GM18519 (cell line): ENCODE measurements around the gene RET.
"Not testable (repeated sequence)": the region's sequence is repeated elsewhere in the genome, so short reads cannot be mapped to it uniquely, and the experiment has no call there.

ENCODE experiments used
- ATAC-seq: cut with Tn5 transposase; IDR thresholded peaks from one replicate; pipeline ENCODE4 v1.9.1; 2021; ENCODE audit warnings: mild to moderate bottlenecking, moderate library complexity; ENCODE audit not compliant: unreplicated experiment, low FRiP score

Gene RET

DNA sequence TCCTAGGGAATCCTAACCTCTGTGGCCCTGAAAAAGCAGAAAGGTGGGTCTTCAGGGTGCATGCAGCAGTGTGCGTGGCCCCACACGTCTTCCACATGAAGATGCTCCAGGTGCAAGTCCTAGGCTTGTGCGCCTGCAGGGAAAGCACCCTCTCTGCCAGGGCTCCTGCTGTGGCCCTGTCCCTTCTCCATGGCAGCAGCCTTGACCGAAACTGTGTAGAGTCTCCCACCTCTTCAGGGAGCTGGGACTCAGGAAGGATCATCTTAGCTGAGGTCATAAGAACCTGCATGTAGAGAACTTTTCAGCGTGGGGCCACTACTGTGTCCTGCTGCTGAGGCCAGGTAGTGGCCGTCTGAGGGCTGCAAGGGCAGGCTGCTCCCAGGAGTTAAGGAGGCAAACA lies 55.0 kb downstream of the RET start:
- no peak for ATAC-seq

DNA sequence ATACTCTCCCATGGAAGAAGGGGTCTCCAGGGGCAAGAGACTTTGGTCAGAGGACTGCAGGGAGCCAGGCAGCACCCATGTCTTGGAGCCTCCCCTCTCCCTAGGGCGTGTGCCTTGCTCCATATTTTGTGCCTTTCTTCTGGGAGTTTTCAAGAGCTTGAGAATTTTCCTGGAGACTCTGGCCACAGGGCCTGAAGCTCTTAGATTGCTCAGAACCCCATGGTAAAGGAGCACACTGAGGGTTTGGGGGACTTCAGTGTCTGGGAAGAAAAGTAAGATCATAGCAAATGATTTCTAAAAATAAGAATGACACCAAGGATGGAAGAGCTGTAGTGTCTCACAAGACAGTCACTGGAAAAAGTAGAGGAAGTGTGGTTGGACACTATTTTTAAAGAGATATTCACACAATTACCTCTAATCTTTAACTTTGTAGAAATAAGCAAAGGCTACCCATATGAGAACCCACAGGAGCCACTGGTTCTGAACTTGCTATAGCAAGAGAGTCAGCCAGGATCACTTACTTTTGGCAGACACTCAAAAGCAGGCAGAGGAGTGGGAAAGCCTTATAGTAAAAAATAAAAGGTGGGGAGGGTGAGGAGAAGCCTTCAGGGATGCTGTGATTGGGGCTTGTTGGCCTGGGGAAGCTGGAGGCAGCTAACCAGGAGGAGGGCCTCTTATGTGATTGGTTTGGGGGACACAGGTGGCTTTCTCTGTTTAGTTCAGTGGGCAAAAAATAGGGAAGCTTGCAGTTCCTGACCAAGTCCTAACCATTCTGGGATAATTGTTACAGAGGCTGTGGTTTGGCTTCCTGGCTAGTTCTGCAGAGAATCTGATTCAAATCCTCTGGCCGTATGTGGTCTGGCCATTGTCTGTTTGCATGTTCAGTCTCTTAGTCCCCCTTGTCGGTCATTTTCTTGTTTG lies 56.3 kb downstream of the RET start:
- ATAC-seq, result no peak

DNA sequence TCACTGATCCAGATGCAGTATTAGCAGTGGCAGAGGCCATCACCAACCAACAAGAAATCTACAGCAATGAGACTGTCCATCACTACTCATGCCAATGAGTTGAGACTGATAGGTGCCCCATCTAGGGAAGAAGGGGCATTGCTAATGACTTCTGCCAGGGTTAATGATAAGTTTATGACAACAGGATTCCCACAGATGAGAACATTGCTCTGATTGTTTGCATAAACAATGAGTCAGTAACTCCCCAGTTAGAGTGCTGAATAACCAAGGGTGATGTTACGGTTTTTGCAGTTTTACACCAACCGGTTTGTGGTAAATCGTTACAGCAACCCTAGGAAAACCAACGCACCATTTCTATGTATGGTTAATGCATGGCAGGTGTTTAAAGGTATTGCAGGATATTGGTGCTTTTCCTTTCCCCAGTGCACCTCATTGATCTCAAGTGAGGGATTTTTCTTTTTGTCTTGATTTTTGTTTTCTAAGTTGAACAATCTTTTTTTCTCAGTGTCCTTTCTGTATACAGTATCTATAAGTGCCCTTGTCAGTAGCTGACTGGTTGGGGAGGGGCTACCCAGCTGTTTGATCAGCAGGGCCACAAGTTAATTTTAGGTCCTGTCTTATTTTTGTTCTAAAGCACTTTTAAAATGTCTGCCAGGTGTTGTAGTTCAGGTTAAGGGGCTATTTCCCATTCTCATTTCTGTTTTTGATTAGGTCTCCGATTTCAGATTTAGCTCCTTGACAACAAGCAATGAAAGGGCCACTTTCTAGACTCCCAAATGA lies 57.4 kb downstream of the RET start:
- no peak for ATAC-seq

DNA sequence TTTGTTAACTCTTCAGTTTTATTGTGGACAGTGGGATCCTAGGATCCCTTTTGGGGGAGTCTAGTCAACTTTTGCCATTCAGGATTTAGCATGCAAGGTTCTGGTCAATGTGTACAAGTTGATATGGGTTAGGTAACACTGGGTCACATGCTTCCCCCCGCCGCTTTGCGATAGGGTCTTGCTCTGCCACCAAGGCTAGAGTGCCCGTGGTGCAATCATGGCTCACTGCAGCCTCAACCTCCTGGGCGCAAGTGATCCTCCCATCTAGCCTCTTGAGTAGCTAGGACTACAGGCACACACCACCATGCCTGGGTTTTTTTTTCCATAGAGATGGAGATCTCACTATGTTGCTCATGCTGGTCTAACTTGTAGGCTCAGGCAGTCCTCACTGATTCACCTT lies 58.2 kb downstream of the RET start:
- no peak for ATAC-seq

DNA sequence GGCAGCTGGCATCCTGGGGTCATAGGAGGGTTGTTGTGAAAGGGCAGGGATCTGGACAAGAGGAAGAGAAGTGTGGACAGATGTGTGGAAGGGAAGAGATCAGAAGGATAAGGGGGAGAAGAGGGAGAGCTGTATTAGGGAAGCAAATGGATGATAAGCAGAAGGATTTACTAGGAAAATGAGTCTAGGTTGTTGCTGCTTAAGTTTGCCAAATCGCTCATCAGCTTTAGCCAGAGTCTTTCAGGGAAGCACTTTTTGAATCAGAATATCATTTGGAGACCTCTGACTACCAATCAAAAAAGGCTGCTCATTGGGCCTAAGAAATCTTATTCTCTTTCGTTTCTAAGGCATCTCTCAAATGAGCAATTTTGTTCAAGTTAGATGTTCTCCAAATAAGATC lies 58.8 kb downstream of the RET start:
- ATAC-seq, result no peak

DNA sequence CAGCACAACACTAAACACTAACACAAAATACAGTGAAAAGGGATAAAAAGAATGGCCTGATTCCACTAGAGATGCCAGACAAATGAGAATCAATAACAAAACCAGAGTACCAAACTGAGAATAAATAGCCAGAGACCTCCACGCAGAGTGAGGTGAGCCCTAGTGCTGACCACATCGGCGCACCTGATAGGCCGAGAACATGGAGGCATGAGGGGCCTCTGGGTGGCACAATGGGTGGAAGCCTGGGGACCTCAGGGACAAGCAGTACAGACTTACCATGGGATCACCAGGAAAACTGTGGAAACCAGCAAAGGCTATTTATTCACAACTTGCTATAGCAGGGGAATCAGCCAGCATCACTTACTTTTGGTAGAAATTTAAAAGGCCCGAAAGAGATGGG lies 59.6 kb downstream of the RET start:
- ATAC-seq, result no peak

DNA sequence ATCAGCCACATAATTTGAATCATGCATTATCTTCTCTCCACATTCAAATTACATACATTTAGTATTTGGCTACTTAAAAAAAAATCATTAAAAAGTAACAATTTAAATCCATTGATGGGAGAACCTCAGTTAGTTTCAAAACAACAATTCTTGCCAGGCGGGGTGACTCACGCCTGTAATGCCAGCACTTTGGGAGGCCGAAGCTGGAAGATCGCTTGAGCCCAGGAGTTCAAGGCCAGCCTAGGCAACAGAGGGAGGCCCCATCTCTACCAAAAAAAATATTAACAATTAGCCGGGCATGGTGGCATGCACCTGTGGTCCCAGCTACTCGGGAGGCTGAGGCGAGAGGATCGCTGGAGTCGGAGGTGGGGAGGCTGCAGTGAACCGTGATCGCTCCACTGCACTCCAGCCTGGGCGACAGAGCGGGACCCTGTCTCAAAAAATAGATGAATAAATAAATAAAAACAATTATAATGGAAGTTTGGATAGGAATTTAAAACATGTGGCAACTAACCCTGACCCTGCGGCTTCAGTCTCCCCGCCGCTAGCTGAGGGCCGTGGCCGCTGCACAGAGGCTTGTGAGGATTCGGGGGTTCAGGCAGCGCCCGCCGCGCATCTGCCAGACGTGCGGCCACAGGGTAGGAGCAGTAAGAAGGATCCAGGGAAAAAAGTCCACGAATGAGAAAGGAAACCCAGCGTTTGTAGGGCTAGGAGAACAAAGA lies 60.3 kb downstream of the RET start:
- no peak for ATAC-seq

DNA sequence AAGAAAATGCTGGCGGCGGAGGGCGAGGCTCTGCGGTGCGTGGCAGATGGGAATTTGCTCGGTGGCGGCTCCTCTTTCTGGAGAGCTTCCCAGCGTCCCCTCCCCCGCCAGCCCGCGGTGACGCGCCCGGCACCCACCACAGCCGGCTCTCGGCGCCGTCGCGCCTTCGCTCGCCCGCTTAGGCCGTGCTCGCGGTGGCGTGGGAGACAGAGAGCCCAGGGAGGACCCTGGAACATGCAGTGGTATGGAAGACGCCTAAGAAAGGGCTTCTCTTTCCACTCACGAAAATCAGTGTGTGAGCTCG lies 60.8 kb downstream of the RET start:
- no peak for ATAC-seq

DNA sequence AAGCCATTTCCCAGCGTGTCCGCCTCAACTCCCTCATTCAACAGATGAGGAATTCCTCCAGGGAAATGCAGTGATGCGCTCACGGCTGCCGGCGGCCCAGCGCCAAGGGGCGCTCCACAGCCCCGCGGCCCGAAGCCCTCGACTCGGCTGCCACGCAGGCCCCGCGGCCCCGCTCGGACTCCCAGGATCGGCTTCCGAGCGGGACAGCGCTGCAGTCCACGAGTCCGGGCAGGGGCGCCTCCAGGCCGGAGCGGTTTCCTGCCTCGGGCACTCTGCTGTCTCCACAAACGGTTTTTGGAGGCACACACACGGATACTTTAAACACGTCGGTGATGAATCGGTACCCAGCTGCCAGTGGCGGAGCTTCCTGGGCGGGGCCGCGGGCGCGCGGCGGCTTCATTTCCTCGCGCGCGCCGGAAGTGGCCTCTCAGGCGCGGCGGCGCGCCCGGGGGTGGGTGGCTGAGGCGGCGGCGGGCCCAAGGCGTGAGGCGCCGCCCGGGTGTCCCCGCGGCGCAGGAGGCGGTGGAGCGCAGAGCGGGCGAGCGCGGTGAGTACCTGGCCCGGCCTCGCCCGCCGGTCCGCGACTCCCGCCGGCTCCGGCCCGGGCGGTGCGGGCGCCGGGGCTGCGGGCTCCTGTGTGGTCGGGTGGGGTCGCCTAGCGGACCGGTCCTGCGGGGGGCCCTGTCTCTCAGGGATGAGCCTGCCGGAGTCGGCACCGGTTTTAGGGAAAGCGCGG lies 61.3 kb downstream of the RET start, which contains the start of gene CSGALNACT2:
CSGALNACT2 (plus strand) TSS at position 425 of the 736 bp plus-strand sequence. CDS start 16,705 bp downstream, outside the sequence.
- peak; percentile 61 for ATAC-seq

DNA sequence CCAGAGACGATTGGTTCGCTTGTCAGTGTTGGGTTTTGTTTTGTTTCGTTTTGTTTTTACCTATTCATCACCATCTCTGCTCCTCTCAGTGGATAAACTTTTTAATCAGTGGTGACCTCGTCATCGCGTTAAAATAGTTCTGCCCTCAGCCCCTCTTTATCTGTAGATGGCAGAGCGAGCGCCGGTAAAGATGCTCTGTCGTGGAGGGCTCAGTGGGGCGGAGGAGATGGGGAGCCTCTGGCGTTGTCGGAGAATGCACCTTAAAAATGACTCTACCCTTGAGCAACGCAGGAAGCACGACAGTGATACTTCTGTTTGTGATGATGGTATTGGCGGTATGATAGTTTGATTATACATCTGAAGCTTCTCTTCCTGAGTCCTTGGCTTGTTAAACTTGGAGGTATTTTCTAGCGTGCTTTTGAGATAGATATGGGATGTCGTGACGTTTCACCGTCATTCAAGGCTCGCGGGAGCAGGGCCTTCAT lies 61.9 kb downstream of the RET start:
- no peak for ATAC-seq

DNA sequence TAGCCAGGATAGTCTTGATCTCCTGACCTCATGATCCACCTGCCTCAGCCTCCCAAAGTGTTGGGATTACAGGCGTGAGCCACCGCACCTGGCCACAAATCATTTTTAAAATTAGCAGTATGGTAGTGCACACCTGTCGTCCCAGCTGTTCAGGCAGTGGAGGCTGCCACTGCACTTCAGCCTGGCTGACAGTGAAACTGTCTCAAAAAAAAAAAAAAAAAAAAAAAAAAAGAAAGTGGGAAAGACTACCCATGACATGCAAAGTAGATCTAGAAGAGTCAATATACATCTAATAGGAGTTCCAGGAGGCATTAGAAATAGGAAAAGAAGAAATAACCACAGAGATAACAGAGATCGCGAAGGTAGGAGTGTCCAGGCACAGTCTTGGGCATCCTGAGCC lies 64.6 kb downstream of the RET start:
- ATAC-seq, result no peak

DNA sequence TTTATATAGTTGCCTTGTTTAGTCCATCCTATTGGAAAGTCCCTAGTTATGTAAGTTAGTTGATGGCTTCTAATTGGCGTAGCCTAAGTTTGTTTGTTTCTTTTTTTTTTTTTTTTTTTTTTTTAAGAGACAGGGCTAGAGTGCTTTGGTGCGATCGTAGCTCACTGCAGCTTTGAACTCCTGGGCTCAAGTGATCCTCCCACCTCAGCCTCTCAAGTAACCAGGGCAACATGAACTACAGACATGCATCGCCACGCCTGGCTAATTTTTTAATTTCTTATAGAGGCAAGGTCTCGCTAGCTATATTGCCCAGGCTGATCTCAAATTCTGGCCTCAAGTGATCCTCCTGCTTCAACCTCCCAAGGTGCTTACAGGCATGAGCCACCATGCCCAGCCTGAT lies 68.4 kb downstream of the RET start:
- ATAC-seq, result no peak

DNA sequence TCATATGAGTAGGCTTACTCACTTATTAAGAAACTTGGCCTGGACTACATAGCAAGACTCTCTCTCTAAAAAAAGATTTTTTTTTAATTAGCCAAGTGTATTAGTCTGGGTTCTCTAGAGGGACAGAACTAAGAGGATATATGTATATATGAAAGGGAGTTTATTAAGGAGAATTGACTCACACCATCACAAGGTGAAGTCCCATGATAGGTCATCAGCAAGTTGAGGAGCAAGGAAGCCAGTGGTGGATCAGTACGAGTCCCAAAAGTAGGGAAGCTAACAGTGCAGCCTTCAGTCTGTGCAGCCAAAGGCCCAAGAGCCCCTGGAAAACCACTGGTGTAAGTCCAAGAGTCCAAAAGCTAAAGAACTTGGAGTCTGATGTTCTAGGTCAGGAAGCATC lies 69.1 kb downstream of the RET start:
- not testable (repeated sequence) for ATAC-seq

DNA sequence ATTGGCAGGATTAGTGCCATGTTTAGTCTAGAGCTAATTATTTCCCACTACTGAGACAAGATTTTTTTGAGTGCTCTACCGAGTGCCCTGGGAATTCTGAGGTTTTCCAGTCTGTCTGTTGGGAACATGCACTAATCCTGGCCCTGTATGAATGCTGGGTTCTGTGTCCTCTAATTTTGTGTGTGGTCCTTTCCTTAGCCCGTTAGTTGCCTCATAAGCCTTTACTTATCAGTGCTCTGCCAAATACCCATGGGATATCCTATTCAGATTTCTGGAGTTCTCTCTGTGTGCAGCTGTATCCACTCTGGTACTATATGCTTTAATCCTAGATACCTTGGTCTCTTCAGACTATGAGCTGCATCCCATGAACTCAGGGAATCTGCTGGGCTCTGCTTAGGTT lies 74.5 kb downstream of the RET start:
- no peak for ATAC-seq

DNA sequence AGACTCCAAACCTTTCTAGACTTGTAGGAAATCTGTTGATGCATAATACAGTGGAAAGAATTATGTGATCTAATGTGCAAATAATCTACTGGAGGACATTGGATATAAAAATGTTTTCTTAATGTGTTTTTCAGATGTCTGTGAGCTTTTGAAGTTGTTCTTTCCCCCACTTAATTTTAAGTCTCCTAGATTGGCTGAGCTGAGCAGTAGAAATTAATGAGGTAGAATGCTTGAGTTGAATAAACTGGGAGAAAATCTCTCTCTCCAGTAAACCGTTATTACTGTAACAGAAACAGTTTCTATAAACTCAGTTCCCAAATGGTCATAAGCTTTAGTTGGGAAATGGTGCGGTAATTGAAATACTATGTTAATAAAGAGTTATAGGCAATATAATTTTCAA lies 77.0 kb downstream of the RET start:
- ATAC-seq, result no peak

DNA sequence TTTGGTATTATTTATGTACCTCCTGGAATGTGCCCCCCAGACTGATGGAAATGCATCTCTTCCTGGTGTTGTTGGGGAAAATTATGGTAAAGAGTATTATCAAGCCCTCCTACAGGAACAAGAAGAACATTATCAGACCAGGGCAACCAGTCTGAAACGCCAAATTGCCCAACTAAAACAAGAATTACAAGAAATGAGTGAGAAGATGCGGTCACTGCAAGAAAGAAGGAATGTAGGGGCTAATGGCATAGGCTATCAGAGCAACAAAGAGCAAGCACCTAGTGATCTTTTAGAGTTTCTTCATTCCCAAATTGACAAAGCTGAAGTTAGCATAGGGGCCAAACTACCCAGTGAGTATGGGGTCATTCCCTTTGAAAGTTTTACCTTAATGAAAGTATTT lies 78.4 kb downstream of the RET start:
- no peak for ATAC-seq

DNA sequence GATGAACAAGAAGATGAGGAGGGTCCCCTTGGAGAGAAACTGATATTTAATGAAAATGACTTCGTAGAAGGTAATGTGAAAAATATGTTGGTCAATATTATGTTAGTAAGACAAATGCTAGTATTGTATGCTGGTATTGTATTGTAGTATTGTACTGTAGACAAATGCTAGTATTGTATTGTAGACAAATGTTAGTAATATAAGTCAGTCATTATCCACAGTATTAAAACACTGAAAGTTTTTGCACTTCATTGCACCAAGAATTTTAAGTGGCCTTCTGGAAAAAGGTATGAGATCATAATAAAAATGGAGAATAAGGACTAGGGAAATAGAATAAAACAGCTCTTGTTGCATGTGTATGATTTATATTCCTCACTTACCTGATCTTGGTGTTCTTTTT lies 78.9 kb downstream of the RET start:
- no peak for ATAC-seq

DNA sequence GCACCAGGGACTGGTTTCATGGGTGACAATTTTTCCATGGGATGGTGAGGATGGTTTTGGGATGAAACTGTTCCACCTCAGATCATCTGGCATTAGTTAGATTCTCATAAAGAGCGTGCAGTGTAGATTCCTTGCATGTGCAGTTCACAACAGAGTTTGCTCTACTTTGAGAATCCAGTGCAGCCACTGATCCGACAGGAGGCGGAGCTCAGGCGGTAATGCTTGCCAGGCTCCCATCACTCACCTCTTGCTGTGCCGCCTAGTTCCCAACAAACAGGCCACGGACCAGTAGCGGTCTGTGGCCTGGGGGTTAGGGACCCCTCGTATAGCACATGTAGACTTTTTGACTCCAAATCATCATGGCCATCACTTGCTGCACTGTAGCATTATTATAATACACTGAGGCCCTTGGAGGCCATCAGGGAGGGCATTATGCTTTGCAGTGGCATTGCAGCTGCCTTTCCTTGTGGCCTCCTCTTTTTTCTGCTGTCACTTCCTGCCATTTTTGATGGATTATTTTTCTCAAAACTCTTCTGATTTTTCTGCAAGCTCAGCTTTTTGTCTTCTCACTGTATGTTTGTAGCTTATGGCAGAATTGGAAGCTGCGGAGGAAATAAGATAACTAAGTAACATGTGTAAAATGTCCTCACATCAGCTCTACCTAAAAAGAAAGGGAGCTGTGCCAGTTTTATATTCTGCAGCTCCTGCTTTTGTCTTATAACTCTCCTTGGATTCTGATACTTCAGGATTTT lies 79.9 kb downstream of the RET start:
- ATAC-seq, result no peak

DNA sequence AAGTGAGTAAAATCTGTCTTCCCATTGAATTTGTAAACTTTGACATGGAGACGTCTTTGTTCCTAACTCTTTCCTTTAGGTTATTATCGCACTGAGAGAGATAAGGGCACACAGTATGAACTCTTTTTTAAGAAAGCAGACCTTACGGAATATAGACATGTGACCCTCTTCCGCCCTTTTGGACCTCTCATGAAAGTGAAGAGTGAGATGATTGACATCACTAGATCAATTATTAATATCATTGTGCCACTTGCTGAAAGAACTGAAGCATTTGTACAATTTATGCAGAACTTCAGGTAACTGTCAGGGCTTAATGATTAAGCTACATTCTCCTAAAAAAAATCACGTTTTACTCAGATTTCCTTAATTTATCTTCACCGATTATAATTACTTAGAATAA lies 81.8 kb downstream of the RET start:
- no peak for ATAC-seq
